Suprapubic skin (tissue), 4 donors: Measurements from ENCODE around the gene PRKCZ.

Experiments used
- CTCF ChIP-seq, 2 donors: fragments of 200-600 bp in 1 of 2; fragments of 450-650 bp in 1 of 2; sonication (generic) in 1 of 2; IDR thresholded peaks; one replicate each; pipeline ENCODE4 v1.5.1; 2016 to 2019; ENCODE audit warnings: antibody characterized with exemption in 2 of 2, mild to moderate bottlenecking in 1 of 2, moderate library complexity in 1 of 2
- EP300 ChIP-seq: sonication (generic); formaldehyde crosslinking; IDR thresholded peaks from one replicate; pipeline ENCODE4 v1.6.1; 2017; ENCODE audit warnings: antibody characterized with exemption
- POLR2A ChIP-seq, 2 donors: fragments of 450-650 bp; IDR thresholded peaks; one replicate each; pipeline ENCODE4 v1.6.1; 2017; ENCODE audit warnings: antibody characterized with exemption in 2 of 2, mild to moderate bottlenecking in 2 of 2, moderate library complexity in 2 of 2
- POLR2AphosphoS5 ChIP-seq, 3 donors: sonication (generic); formaldehyde crosslinking; IDR thresholded peaks; one replicate each; pipeline ENCODE4 v1.6.1; 2017; ENCODE audit warnings: antibody characterized with exemption in 3 of 3

- no peak for TF ChIP-seq POLR2A (IDR thresholded peaks at IDR 0.05)
- TF ChIP-seq POLR2AphosphoS5 (IDR thresholded peaks at IDR 0.05): no peak
- TF ChIP-seq CTCF (IDR thresholded peaks at IDR 0.05): no peak
- no peak for TF ChIP-seq EP300
Measured at GRCh38 chr1:2106659-2107405, 56.6 kb downstream of the PRKCZ start.
